Liver (tissue), 9 donors: Measurements from ENCODE around the gene PRR16. TPM values are rescaled to one million over a fixed set of nuclear protein-coding genes. Genes with fewer than 3 reads are reported as not detected.

Source experiments
- DNase-seq: peaks from one replicate; pipeline ENCODE4 v3.0.0-alpha.2; 2017; ENCODE audit warnings: low spot score
- H3K27ac ChIP-seq, 2 donors: one replicate each; pipeline ENCODE4 v1.7.0; 2013; ENCODE audit warnings: inconsistent platforms in 2 of 2, low read length in 2 of 2, control low read depth in 1 of 2, low read depth in 1 of 2, mild to moderate bottlenecking in 1 of 2
- H3K27me3 ChIP-seq, 4 donors: one replicate each; pipeline versions ENCODE4 v1.6.1 to v1.7.0; 2013; ENCODE audit warnings: low read length in 3 of 4, inconsistent platforms in 1 of 4, mild to moderate bottlenecking in 1 of 4, moderate library complexity in 1 of 4; ENCODE audit not compliant: control insufficient read depth in 4 of 4, insufficient read depth in 4 of 4
- H3K36me3 ChIP-seq, 4 donors: one replicate each; pipeline versions ENCODE4 v1.6.1 to v1.7.0; 2013; ENCODE audit warnings: low read length in 3 of 4, mild to moderate bottlenecking in 3 of 4, low read depth in 1 of 4, moderate library complexity in 1 of 4; ENCODE audit not compliant: control insufficient read depth in 4 of 4, insufficient read depth in 3 of 4
- H3K4me1 ChIP-seq, 4 donors: one replicate each; pipeline versions ENCODE4 v1.6.1 to v1.7.0; 2013; ENCODE audit warnings: low read length in 3 of 4, mild to moderate bottlenecking in 3 of 4, moderate library complexity in 1 of 4; ENCODE audit not compliant: control insufficient read depth in 4 of 4, insufficient read depth in 4 of 4
- H3K4me3 ChIP-seq, 3 donors: one replicate each; pipeline versions ENCODE4 v1.6.1 to v1.7.0; 2013; ENCODE audit warnings: low read length in 3 of 3, control low read depth in 1 of 3, low read depth in 1 of 3, mild to moderate bottlenecking in 1 of 3
- H3K9ac ChIP-seq, 2 donors: one replicate each; pipeline ENCODE4 v1.7.0; 2013; ENCODE audit warnings: low read length in 2 of 2, mild to moderate bottlenecking in 2 of 2, moderate library complexity in 2 of 2, control low read depth in 1 of 2, low read depth in 1 of 2
- H3K9me3 ChIP-seq, 4 donors: one replicate each; pipeline versions ENCODE4 v1.6.1 to v1.7.0; 2013; ENCODE audit warnings: low read length in 3 of 4; ENCODE audit not compliant: control insufficient read depth in 4 of 4
- ATF3 ChIP-seq: IDR thresholded peaks from 2 replicates; pipeline ENCODE4 v1.6.1; 2016; ENCODE audit warnings: antibody characterized with exemption
- EGR1 ChIP-seq, 2 donors: IDR thresholded peaks; 2 replicates each; pipeline ENCODE4 v1.6.1; 2016 to 2018; ENCODE audit warnings: antibody characterized with exemption in 2 of 2, low read depth in 2 of 2
- FOXA1 ChIP-seq: IDR thresholded peaks from 2 replicates; pipeline ENCODE4 v1.6.1; 2016; ENCODE audit warnings: antibody characterized with exemption
- FOXA2 ChIP-seq: IDR thresholded peaks from 2 replicates; pipeline ENCODE4 v1.6.1; 2016; ENCODE audit warnings: antibody characterized with exemption
- GABPA ChIP-seq, 2 donors: IDR thresholded peaks in 1 of 2; conservative IDR thresholded peaks in 1 of 2; 2 replicates each; pipeline ENCODE4 v1.6.1; 2016; ENCODE audit warnings: antibody characterized with exemption in 2 of 2, mild to moderate bottlenecking in 1 of 2, moderate library complexity in 1 of 2
- HNF4A ChIP-seq, 2 donors: conservative IDR thresholded peaks; 2 replicates each; pipeline ENCODE4 v1.6.1; 2016; ENCODE audit warnings: antibody characterized with exemption in 2 of 2, mild to moderate bottlenecking in 2 of 2
- HNF4G ChIP-seq: IDR thresholded peaks from 2 replicates; pipeline ENCODE4 v1.6.1; 2016; ENCODE audit warnings: antibody characterized with exemption
- JUND ChIP-seq, 2 donors: IDR thresholded peaks; 2 replicates each; pipeline ENCODE4 v1.6.1; 2016; ENCODE audit warnings: antibody characterized with exemption in 2 of 2
- MAX ChIP-seq: IDR thresholded peaks from 2 replicates; pipeline ENCODE4 v1.6.1; 2016; ENCODE audit warnings: antibody characterized with exemption
- NR2F2 ChIP-seq: IDR thresholded peaks from 2 replicates; pipeline ENCODE4 v1.6.1; 2016; ENCODE audit warnings: antibody characterized with exemption
- RAD21 ChIP-seq, 2 donors: IDR thresholded peaks; 2 replicates each; pipeline ENCODE4 v1.6.1; 2016; ENCODE audit warnings: antibody characterized with exemption in 2 of 2, mild to moderate bottlenecking in 2 of 2
- REST ChIP-seq: IDR thresholded peaks from 2 replicates; pipeline ENCODE4 v1.6.1; 2016; ENCODE audit warnings: antibody characterized with exemption, mild to moderate bottlenecking
- RXRA ChIP-seq, 2 donors: IDR thresholded peaks; 2 replicates each; pipeline ENCODE4 v1.6.1; 2017 to 2018; ENCODE audit warnings: antibody characterized with exemption in 2 of 2, mild to moderate bottlenecking in 1 of 2
- SP1 ChIP-seq: IDR thresholded peaks from 2 replicates; pipeline ENCODE4 v1.6.1; 2018; ENCODE audit warnings: antibody characterized with exemption, mild to moderate bottlenecking
- TAF1 ChIP-seq: conservative IDR thresholded peaks from 2 replicates; pipeline ENCODE4 v1.6.1; 2016; ENCODE audit warnings: antibody characterized with exemption, mild to moderate bottlenecking
- YY1 ChIP-seq: IDR thresholded peaks from 2 replicates; pipeline ENCODE4 v1.6.1; 2016; ENCODE audit warnings: antibody characterized with exemption, mild to moderate bottlenecking
- ZBTB33 ChIP-seq: IDR thresholded peaks from 2 replicates; pipeline ENCODE4 v1.6.1; 2016; ENCODE audit warnings: antibody characterized with exemption
- WGBS: extraction: QIAGEN DNeasy Blood & Tissue Kit; methylation state at CpG from one replicate; pipeline ENCODE4 v1.1.7; 2013; 5-methylcytosine and 5-hydroxymethylcytosine counted together
- polyA plus RNA-seq, 2 donors: library from polyadenylated mRNA; stranded (reverse) in 1 of 2; unstranded in 1 of 2; fragments of 200-250 nt in 1 of 2; fragments of >200 nt in 1 of 2; fragmentation: Nextera tagmentation in 1 of 2; extraction: Ambion mirVana in 1 of 2; gene quantifications; one replicate each; pipeline versions ENCODE4 v1.2.1 to v1.2.3, GENCODE V29; 2013 to 2015
- total RNA-seq, 2 donors: library from RNA; depleted of rRNA; stranded (reverse); fragments of >200 nt; gene quantifications; one replicate each; pipeline ENCODE4 v1.2.3, GENCODE V29; 2014
- donor health status: healthy.
- donor health status: healthy.
- donor health status: healthy.
- donor health status: healthy.
- donor health status: healthy.

Gene PRR16
- total and polyA plus RNA-seq, 4 donors = 0.14 to 0.42 (median 0.21) TPM

- Histone ChIP-seq H3K9me3 (peaks cover 0 to 11% (median 1%) of the 10 kb centered on the region in 4 donors), H3K36me3 (no peaks in the 10 kb centered on the region), H3K4me1 (no peaks in the 10 kb centered on the region), H3K9ac (no peak overlapping the region), H3K4me3 (no peak overlapping the region), H3K27ac (no peak overlapping the region), H3K27me3 (no peaks in the 10 kb centered on the region)
- no peak for DNase-seq
- TF ChIP-seq SP1 (no peak), GABPA (IDR thresholded peaks at IDR 0.05 in 1 of 2, conservative IDR thresholded peaks at IDR 0.05 in 1 of 2) (no peak), TAF1 (no peak)
Observed at GRCh38 chr5:120432861-120433260, 31.2 kb upstream of the PRR16 start.

- DNase-seq = no peak
- H3K27me3 ChIP-seq = no peaks in the 10 kb centered on the region
- H3K36me3 ChIP-seq = no peaks in the 10 kb centered on the region
- H3K4me3 ChIP-seq = no peak overlapping the region
- no peak overlapping the region for H3K9ac ChIP-seq
- WGBS = 81% methylated on average over 2 of the region's 2 CpGs
- H3K4me1 ChIP-seq = no peaks in the 10 kb centered on the region
- peaks cover 0 to 11% (median 1%) of the 10 kb centered on the region in 4 donors for H3K9me3 ChIP-seq
- TF ChIP-seq YY1 (no peak), MAX (no peak), SP1 (no peak), ATF3 (no peak), EGR1 (IDR thresholded peaks at IDR 0.05; ENCODE audit: low read depth in 2 of 2) (no peak), HNF4A (conservative IDR thresholded peaks at IDR 0.05) (no peak), HNF4G (no peak), TAF1 (no peak), RXRA (IDR thresholded peaks at IDR 0.05) (no peak), GABPA (IDR thresholded peaks at IDR 0.05 in 1 of 2, conservative IDR thresholded peaks at IDR 0.05 in 1 of 2) (no peak), FOXA2 (no peak), RAD21 (IDR thresholded peaks at IDR 0.05) (no peak), REST (no peak), FOXA1 (no peak), NR2F2 (no peak), ZBTB33 (no peak), JUND (IDR thresholded peaks at IDR 0.05) (no peak)
- H3K27ac ChIP-seq = no peak overlapping the region
Observed at GRCh38 chr5:120435129-120435528, 29.0 kb upstream of the PRR16 start.
